Esophagus squamous epithelium (tissue), 4 donors: ENCODE measurements around the gene SKAP1.

Experiments used
- CTCF ChIP-seq, 6 experiments: fragments of 450-650 bp in 4 of 6; fragments of 200-600 bp in 2 of 6; sonication (generic) in 2 of 6; IDR thresholded peaks; one replicate each; pipeline ENCODE4 v1.5.1; 2016 to 2019; ENCODE audit warnings: antibody characterized with exemption in 6 of 6, mild to moderate bottlenecking in 4 of 6, moderate library complexity in 4 of 6
- POLR2A ChIP-seq, 4 donors: fragments of 450-650 bp; IDR thresholded peaks; one replicate each; pipeline ENCODE4 v1.6.1; 2017; ENCODE audit warnings: antibody characterized with exemption in 4 of 4, mild to moderate bottlenecking in 4 of 4, moderate library complexity in 3 of 4

- TF ChIP-seq CTCF (IDR thresholded peaks at IDR 0.05) (no peak), POLR2A (IDR thresholded peaks at IDR 0.05) (no peak)
These were observed 292.4 kb downstream of the SKAP1 start for GRCh38 chr17:48137656-48138055.
